Endothelial cell of umbilical vein (primary cell): Measurements from ENCODE around the gene PAN3. TPM values are rescaled to one million over a fixed set of nuclear protein-coding genes. Genes with fewer than 3 reads are reported as not detected.

Source experiments
- BruUV-seq: library from RNA; stranded (reverse); fragments of 400-500 nt; replicated peaks from 2 replicates; lab custom pipeline; 2021; lab: Mats Ljungman, UMichigan
- CTCF ChIA-PET: fragments of 300-600, 350-600 bp; sonication (Branson Sonifier 250); formaldehyde crosslinking; loops from one replicate; lab custom pipeline; 2021; ENCODE audit warnings: antibody characterized with exemption, inconsistent platforms; lab: Charles Lee
- POLR2A ChIA-PET: fragments of 300-600, 350-600 bp; sonication (Branson Sonifier 250); formaldehyde crosslinking; loops from one replicate; lab custom pipeline; 2021; ENCODE audit warnings: antibody characterized with exemption, inconsistent platforms; lab: Charles Lee
- DNase-seq: peaks from one replicate; pipeline ENCODE4 v3.0.0-alpha.2; 2011; ENCODE audit warnings: low read depth, low spot score
- FAIRE-seq: peaks from 2 replicates; lab custom pipeline; 2011; peaks lifted over from hg19 to GRCh38; lab: Jason Lieb, UNC
- H2AFZ ChIP-seq: 2 replicates; pipeline ENCODE4 v1.6.0; 2012; ENCODE audit warnings: low read depth, low read length, control low read depth, inconsistent platforms
- H3K27ac ChIP-seq: 2 replicates; pipeline ENCODE4 v1.5.1; 2011; ENCODE audit warnings: low read depth, mild to moderate bottlenecking, control low read depth, low read length, moderate library complexity; ENCODE audit not compliant: insufficient read depth
- H3K27me3 ChIP-seq, 2 experiments: 2 replicates each; pipeline versions ENCODE4 v1.6.0 to v1.6.1; 2011; ENCODE audit warnings: low read length in 2 of 2, mixed read lengths in 1 of 2; ENCODE audit not compliant: control insufficient read depth in 2 of 2, insufficient read depth in 2 of 2
- H3K36me3 ChIP-seq, 2 experiments: 2 replicates in 1 of 2; 3 replicates in 1 of 2; pipeline ENCODE4 v1.5.1; 2011; ENCODE audit warnings: low read length in 2 of 2, mild to moderate bottlenecking in 1 of 2, moderate library complexity in 1 of 2; ENCODE audit not compliant: control insufficient read depth in 2 of 2, insufficient read depth in 2 of 2; ENCODE audit errors: extremely low read depth in 1 of 2
- H3K4me1 ChIP-seq: 3 replicates; pipeline ENCODE4 v1.5.1; 2011; ENCODE audit warnings: mild to moderate bottlenecking, low read length; ENCODE audit not compliant: control insufficient read depth, insufficient read depth; ENCODE audit errors: extremely low read depth
- H3K4me2 ChIP-seq: 2 replicates; pipeline ENCODE4 v1.6.1; 2011; ENCODE audit warnings: low read length, control low read depth, mixed read lengths; ENCODE audit not compliant: insufficient read depth
- H3K4me3 ChIP-seq, 3 experiments: fragments of 200-600 bp in 1 of 3; sonication (generic), shearing (Covaris generic) in 1 of 3; replicated peaks in 1 of 3; 2 replicates each; pipeline ENCODE4 v1.5.1; 2011 to 2016; ENCODE audit warnings: control low read depth in 3 of 3, low read length in 3 of 3, mild to moderate bottlenecking in 2 of 3, inconsistent platforms in 1 of 3, low read depth in 1 of 3, moderate library complexity in 1 of 3; ENCODE audit not compliant: insufficient read depth in 1 of 3
- H3K79me2 ChIP-seq: 2 replicates; pipeline ENCODE4 v1.6.0; 2012; ENCODE audit warnings: low read length, inconsistent platforms; ENCODE audit not compliant: control insufficient read depth, insufficient read depth
- H3K9ac ChIP-seq: replicated peaks from 2 replicates; pipeline ENCODE3; 2011; ENCODE audit warnings: low read length, control low read depth; ENCODE audit not compliant: insufficient read depth; ENCODE audit errors: extremely low read depth
- H3K9me1 ChIP-seq: replicated peaks from 3 replicates; pipeline ENCODE4 v1.6.0; 2011; ENCODE audit warnings: mild to moderate bottlenecking, low read length; ENCODE audit not compliant: control insufficient read depth, insufficient read depth; ENCODE audit errors: extremely low read depth
- H3K9me3 ChIP-seq: replicated peaks from 2 replicates; pipeline ENCODE4 v1.5.1; 2012; ENCODE audit warnings: low read length, inconsistent platforms; ENCODE audit not compliant: control insufficient read depth, insufficient read depth
- H4K20me1 ChIP-seq: replicated peaks from 2 replicates; pipeline ENCODE3; 2011; ENCODE audit warnings: mild to moderate bottlenecking, low read length; ENCODE audit not compliant: control insufficient read depth, insufficient read depth; ENCODE audit errors: extremely low read depth
- CTCF ChIP-seq, 2 donors: IDR thresholded peaks; 1 replicate in 1 of 2; 2 replicates in 1 of 2; pipeline ENCODE4 v1.5.1; 2011; ENCODE audit warnings: low read length in 2 of 2, mild to moderate bottlenecking in 2 of 2, moderate library complexity in 2 of 2, control low read depth in 1 of 2, inconsistent platforms in 1 of 2, low read depth in 1 of 2; ENCODE audit not compliant: insufficient read depth in 1 of 2; ENCODE audit errors: extremely low read depth in 1 of 2
- EZH2 ChIP-seq: IDR thresholded peaks from 2 replicates; pipeline ENCODE4 v1.6.1; 2012; ENCODE audit warnings: borderline replicate concordance, low read depth, mild to moderate bottlenecking, moderate library complexity, low read length, inconsistent platforms; ENCODE audit not compliant: severe bottlenecking
- FOS ChIP-seq: IDR thresholded peaks from 2 replicates; pipeline ENCODE4 v1.6.1; 2011; ENCODE audit warnings: mild to moderate bottlenecking, low read length, moderate library complexity, borderline replicate concordance; ENCODE audit not compliant: insufficient read depth
- GATA2 ChIP-seq: IDR thresholded peaks from 2 replicates; pipeline ENCODE4 v1.7.0; 2011; ENCODE audit warnings: low read depth, mild to moderate bottlenecking, moderate library complexity, mixed read lengths, low read length; ENCODE audit not compliant: insufficient read length, insufficient read depth
- JUN ChIP-seq: IDR thresholded peaks from 2 replicates; pipeline ENCODE4 v1.6.1; 2011; ENCODE audit warnings: borderline replicate concordance, low read depth; ENCODE audit not compliant: insufficient read length, insufficient read depth
- MAX ChIP-seq: IDR thresholded peaks from 2 replicates; pipeline ENCODE4 v1.6.1; 2011; ENCODE audit not compliant: insufficient read depth, insufficient read length
- MYC ChIP-seq: IDR thresholded peaks from one replicate; pipeline ENCODE4 v1.6.1; 2011; ENCODE audit warnings: mild to moderate bottlenecking, low read depth, low read length
- POLR2A ChIP-seq: IDR thresholded peaks from 2 replicates; pipeline ENCODE4 v1.6.1; 2012; ENCODE audit warnings: low read depth, mild to moderate bottlenecking, control low read depth, low read length
- POLR2AphosphoS5 ChIP-seq: IDR thresholded peaks from 2 replicates; pipeline ENCODE4 v1.6.1; 2012; ENCODE audit warnings: low read depth, mild to moderate bottlenecking, control low read depth, low read length, moderate library complexity; ENCODE audit not compliant: insufficient read depth
- dilution Hi-C: fragments of 300-500 bp; cut with MboI; formaldehyde crosslinking; loops from one replicate; pipeline ENCODE4 v1.15.0; 2019; ENCODE audit warnings: low sequenced_read_pairs; ENCODE audit not compliant: extremely low pct_ligation_motif_present
- intact Hi-C: fragments of 100-400 bp; cut with micrococcal nuclease; formaldehyde crosslinking; loops from one replicate; pipeline ENCODE4 v1.10.0; 2022
- polyA plus RNA-seq, 4 experiments: library from polyadenylated mRNA; depleted of rRNA in 3 of 4; stranded (reverse) in 3 of 4; unstranded in 1 of 4; fragments of >200 nt; gene quantifications; 2 replicates each; pipeline versions ENCODE4 v1.2.1 to v1.2.3, GENCODE V29; 2011 to 2012; ENCODE audit warnings: missing spikeins in 1 of 4
- total RNA-seq: library from RNA; stranded (reverse); gene quantifications from 2 replicates; pipeline ENCODE4 v1.2.3, GENCODE V29; 2021

The PAN3 gene
- total and polyA plus RNA-seq, 2 donors (not counting 3 experiments of a cell fraction or from before 2014, with no cell fraction given) = 8.5 to 31.9 TPM

GRCh38 chr13:28273919-28274318, 135.6 kb downstream of the PAN3 start:
- no peaks in the 10 kb centered on the region for H4K20me1 ChIP-seq
- FAIRE-seq (no peak), DNase-seq (peak; percentile 5)
- no peak overlapping the region for H2AFZ ChIP-seq
- H3K79me2 ChIP-seq = no peaks in the 10 kb centered on the region
- TF ChIP-seq POLR2A = no peak
- TF ChIP-seq CTCF (IDR thresholded peaks at IDR 0.05; ENCODE audit: extremely low read depth in 1 of 2, insufficient read depth in 1 of 2, low read depth in 1 of 2, low read length in 2 of 2) = peak in 1 of 2 donors; percentile 14
- H3K4me2 ChIP-seq = no peak overlapping the region
- no peaks in the 10 kb centered on the region for H3K27me3 ChIP-seq
- H3K4me1 ChIP-seq = no peaks in the 10 kb centered on the region
- intact Hi-C loops (no loop called here), dilution Hi-C loops (no loop called here)
- BruUV-seq = no TSS peak
- ChIA-PET POLR2A (no interaction called here), CTCF (interaction anchor here (1.2 to 1.3 kb wide), 2 partner anchors 14 to 215 kb away, joined by 3 to 5 read pairs; no protein-coding TSS in a partner anchor)
- no peaks in the 10 kb centered on the region for H3K9me3 ChIP-seq
- H3K9ac ChIP-seq = no peak overlapping the region
- H3K4me3 ChIP-seq = no peak overlapping the region
- no peaks in the 10 kb centered on the region for H3K9me1 ChIP-seq
- no peaks in the 10 kb centered on the region for H3K36me3 ChIP-seq
- H3K27ac ChIP-seq = no peak overlapping the region

- no TSS peak for BruUV-seq
- DNase-seq (no peak), FAIRE-seq (no peak)
- Histone ChIP-seq H3K27me3 (no peaks in the 10 kb centered on the region), H4K20me1 (no peaks in the 10 kb centered on the region), H3K9me3 (no peaks in the 10 kb centered on the region), H3K4me1 (no peaks in the 10 kb centered on the region), H3K4me3 (no peak overlapping the region), H3K79me2 (no peaks in the 10 kb centered on the region), H3K4me2 (no peak overlapping the region), H3K9me1 (no peaks in the 10 kb centered on the region), H2AFZ (no peak overlapping the region), H3K9ac (no peak overlapping the region), H3K36me3 (no peaks in the 10 kb centered on the region), H3K27ac (no peak overlapping the region)
- intact Hi-C loops (no loop called here), dilution Hi-C loops (no loop called here)
- ChIA-PET POLR2A (no interaction called here), CTCF (no interaction called here)
- TF ChIP-seq MAX (no peak), EZH2 (no peak), POLR2AphosphoS5 (no peak), POLR2A (no peak), GATA2 (no peak), MYC (no peak), CTCF (IDR thresholded peaks at IDR 0.05; ENCODE audit: extremely low read depth in 1 of 2, insufficient read depth in 1 of 2, low read depth in 1 of 2, low read length in 2 of 2) (no peak), FOS (no peak), JUN (no peak)
Observed at GRCh38 chr13:28282451-28282850, 144.1 kb downstream of the PAN3 start.
